SU-DHL-6 (cell line): ENCODE measurements around the gene ALOX5AP.

Experiments used
- H2AFZ ChIP-seq: fragments of 200-600 bp; sonication (generic); 2 replicates; pipeline ENCODE4 v1.6.1; 2014; ENCODE audit warnings: low read depth, mild to moderate bottlenecking, moderate library complexity, mixed read lengths, antibody characterized with exemption, low read length; ENCODE audit not compliant: severe bottlenecking
- H3F3A ChIP-seq: fragments of 200-600 bp; shearing (Covaris generic); 2 replicates; pipeline ENCODE4 v1.6.0; 2016; ENCODE audit warnings: antibody characterized with exemption, mild to moderate bottlenecking; ENCODE audit not compliant: insufficient read depth
- H3K27ac ChIP-seq: fragments of 200-600 bp; sonication (generic); 2 replicates; pipeline ENCODE4 v1.5.1; 2016; ENCODE audit warnings: low read depth, mild to moderate bottlenecking, low read length, moderate library complexity, mixed read lengths
- H3K27me3 ChIP-seq: fragments of 200-600 bp; sonication (generic), shearing (Covaris generic); 2 replicates; pipeline ENCODE4 v1.6.0; 2014; ENCODE audit warnings: mild to moderate bottlenecking, low read length
- H3K36me3 ChIP-seq: fragments of 200-600 bp; sonication (generic); 2 replicates; pipeline ENCODE4 v1.6.1; 2014; ENCODE audit warnings: mild to moderate bottlenecking, low read length, mixed read lengths
- H3K4me2 ChIP-seq: fragments of 300-600, 200-600 bp; shearing (Covaris generic), sonication (generic); 2 replicates; pipeline ENCODE4 v1.6.0; 2014; ENCODE audit warnings: low read length, low read depth, mild to moderate bottlenecking; ENCODE audit not compliant: poor library complexity, severe bottlenecking
- H3K4me3 ChIP-seq: fragments of 200-600 bp; sonication (generic); 2 replicates; pipeline ENCODE4 v1.5.1; 2014; ENCODE audit warnings: antibody characterized with exemption, low read length, mild to moderate bottlenecking, mixed read lengths; ENCODE audit not compliant: insufficient read depth, poor library complexity, severe bottlenecking
- H3K79me2 ChIP-seq: fragments of 200-600 bp; sonication (generic); 2 replicates; pipeline ENCODE4 v1.6.1; 2014; ENCODE audit warnings: mild to moderate bottlenecking, low read length, moderate library complexity; ENCODE audit not compliant: insufficient read depth
- H3K9ac ChIP-seq: fragments of 200-600 bp; sonication (generic); 2 replicates; pipeline ENCODE4 v1.7.0; 2014; ENCODE audit warnings: mild to moderate bottlenecking, low read length
- H3K9me2 ChIP-seq: fragments of 200-600 bp; sonication (generic); replicated peaks from 2 replicates; pipeline ENCODE4 v1.6.1; 2014; ENCODE audit warnings: low read length; ENCODE audit not compliant: insufficient read depth
- H3K9me3 ChIP-seq: fragments of 200-600 bp; sonication (generic); 2 replicates; pipeline ENCODE4 v1.6.1; 2014; ENCODE audit warnings: low read length, mixed read lengths; ENCODE audit not compliant: insufficient read depth
- H4K20me1 ChIP-seq: fragments of 200-600 bp; sonication (generic); 2 replicates; pipeline ENCODE4 v1.6.1; 2014; ENCODE audit warnings: low read depth, mild to moderate bottlenecking, antibody characterized with exemption, low read length, moderate library complexity, mixed read lengths
- CTCF ChIP-seq: fragments of 200-600 bp; sonication (generic); IDR thresholded peaks from one replicate; pipeline ENCODE4 v1.5.1; 2017; ENCODE audit warnings: antibody characterized with exemption, mild to moderate bottlenecking, low read length, moderate library complexity; ENCODE audit not compliant: insufficient read depth, poor library complexity, severe bottlenecking
- EZH2phosphoT487 ChIP-seq: fragments of 200-600 bp; sonication (generic), shearing (Covaris generic); conservative IDR thresholded peaks from 2 replicates; pipeline ENCODE4 v1.6.1; 2018; ENCODE audit warnings: mild to moderate bottlenecking, antibody characterized with exemption, low read length, moderate library complexity, mixed read lengths

Gene ALOX5AP

GRCh38 chr13:30696278-30697176, 38.8 kb upstream of the ALOX5AP start:
- Histone ChIP-seq H3K4me3 (no peak overlapping the region), H3K9me2 (no peaks in the 10 kb centered on the region), H3K79me2 (no peaks in the 10 kb centered on the region), H3F3A (no peaks in the 10 kb centered on the region), H2AFZ (no peak overlapping the region), H3K27ac (no peak overlapping the region), H3K9me3 (no peaks in the 10 kb centered on the region), H4K20me1 (no peaks in the 10 kb centered on the region), H3K27me3 (no peaks in the 10 kb centered on the region), H3K36me3 (no peaks in the 10 kb centered on the region), H3K9ac (no peak overlapping the region), H3K4me2 (no peak overlapping the region)
- TF ChIP-seq EZH2phosphoT487 (no peak), CTCF (no peak)

GRCh38 chr13:30697177-30697953, 38.0 kb upstream of the ALOX5AP start:
- TF ChIP-seq EZH2phosphoT487 (no peak), CTCF (no peak)
- H2AFZ ChIP-seq = no peak overlapping the region
- H3K4me3 ChIP-seq = no peak overlapping the region
- H3K9me2 ChIP-seq = no peaks in the 10 kb centered on the region
- no peaks in the 10 kb centered on the region for H3K9me3 ChIP-seq
- H3K27me3 ChIP-seq = no peaks in the 10 kb centered on the region
- H3K36me3 ChIP-seq = no peaks in the 10 kb centered on the region
- H3K79me2 ChIP-seq = no peaks in the 10 kb centered on the region
- no peak overlapping the region for H3K4me2 ChIP-seq
- H3K27ac ChIP-seq = no peak overlapping the region
- no peaks in the 10 kb centered on the region for H3F3A ChIP-seq
- no peak overlapping the region for H3K9ac ChIP-seq
- no peaks in the 10 kb centered on the region for H4K20me1 ChIP-seq

GRCh38 chr13:30697996-30698401, 37.3 kb upstream of the ALOX5AP start:
- no peak overlapping the region for H3K4me2 ChIP-seq
- H3F3A ChIP-seq = no peaks in the 10 kb centered on the region
- no peaks in the 10 kb centered on the region for H3K36me3 ChIP-seq
- no peak overlapping the region for H3K27ac ChIP-seq
- no peak for TF ChIP-seq EZH2phosphoT487
- no peak for TF ChIP-seq CTCF
- H3K4me3 ChIP-seq = no peak overlapping the region
- H2AFZ ChIP-seq = no peak overlapping the region
- H3K9me2 ChIP-seq = no peaks in the 10 kb centered on the region
- H3K9me3 ChIP-seq = no peaks in the 10 kb centered on the region
- H3K9ac ChIP-seq = no peak overlapping the region
- no peaks in the 10 kb centered on the region for H3K27me3 ChIP-seq
- no peaks in the 10 kb centered on the region for H4K20me1 ChIP-seq
- no peaks in the 10 kb centered on the region for H3K79me2 ChIP-seq
